ENCODE results near the gene TOX4. TPM values are rescaled to one million over a fixed set of nuclear protein-coding genes. Genes with fewer than 3 reads are reported as not detected.

Gene TOX4
- total and polyA plus RNA-seq, 2 of the 8 experiments (the other 6 are each of a cell fraction or from before 2014, with no cell fraction given) = 51.5 to 58.3 TPM

GRCh38 chr14:21518725-21519124 lies 41.7 kb downstream of the TOX4 start:
- peaks cover 2% of the 10 kb centered on the region; the same call in 1 of the 2 replicates for H3K23me2 ChIP-seq (ENCODE audit: low read depth, low read length)
- peaks cover 11 to 42% (median 23%) of the 10 kb centered on the region in 4 experiments for H3K36me3 ChIP-seq (ENCODE audit: control insufficient read depth in 2 of 4, insufficient read depth in 4 of 4, low read length in 3 of 4)
- CTCF ChIA-PET (ENCODE audit: partially characterized antibody) = interaction anchor here (1.7 to 3.3 kb wide), 2 partner anchors 20 to 48 kb away, joined by 4 to 14 read pairs; no protein-coding TSS in a partner anchor
- no peak overlapping the region for H2AK5ac ChIP-seq (ENCODE audit: low read depth, low read length)
- H2BK5ac ChIP-seq (ENCODE audit: low read depth, low read length) = no peak overlapping the region
- no peak overlapping the region for H3K14ac ChIP-seq (ENCODE audit: insufficient read length)
- H4K8ac ChIP-seq (ENCODE audit: extremely low read depth, insufficient read depth, low read length) = no peak overlapping the region
- H3K4me3 ChIP-seq (ENCODE audit: extremely low read depth in 1 of 4, insufficient read depth in 2 of 4, low read depth in 3 of 4, low read length in 4 of 4) = no peak overlapping the region
- no peaks in the 10 kb centered on the region for H3K27me3 ChIP-seq (replicated peaks in 1 of 4; ENCODE audit: control insufficient read depth in 3 of 4, extremely low read depth in 1 of 4, insufficient read depth in 3 of 4, low read length in 3 of 4)
- no peak overlapping the region for H4K5ac ChIP-seq (ENCODE audit: insufficient read length, low read depth, low read length)
- DNase-seq (ENCODE audit: low read depth in 1 of 2, low spot score in 2 of 2) (no peak), FAIRE-seq (no peak)
- H3K79me2 ChIP-seq (ENCODE audit: control insufficient read depth in 1 of 2, insufficient read depth in 2 of 2, low read length in 2 of 2) = peaks cover 0 to 27% of the 10 kb centered on the region in 2 experiments; a peak in 2 of 4 replicates
- TF ChIP-seq SP1 (IDR thresholded peaks at IDR 0.05; ENCODE audit: low read depth, low read length) (no peak), KDM4A (IDR thresholded peaks at IDR 0.05; ENCODE audit: low read depth, low read length, severe bottlenecking) (no peak), POU5F1 (IDR thresholded peaks at IDR 0.05; ENCODE audit: low read depth, low read length) (no peak)
- H2AFZ ChIP-seq (ENCODE audit: low read length) = no peak overlapping the region
- H3K18ac ChIP-seq (ENCODE audit: extremely low read depth, low read length) = no peak overlapping the region
- no peak overlapping the region for H2BK12ac ChIP-seq (ENCODE audit: low read depth, low read length)
- peaks cover 11% of the 10 kb centered on the region for H3K79me1 ChIP-seq (ENCODE audit: low read depth, low read length)
- H4K91ac ChIP-seq (replicated peaks; ENCODE audit: insufficient read length, low read length) = no peak overlapping the region
- POLR2A ChIA-PET (ENCODE audit: partially characterized antibody) = interaction anchor here (0.7 to 32.5 kb wide), 8 partner anchors 0 to 52 kb away, joined by 3 to 769 read pairs (median 4); partner anchors contain the start of genes METTL3 and SALL2
- H2BK20ac ChIP-seq (ENCODE audit: low read length) = no peak overlapping the region
- 89% methylated on average over 2 of the region's 2 CpGs; no CpG with 5 or more reads in 1 of the 2 experiments for WGBS, 2 experiments (ENCODE audit: extremely low coverage in 1 of 2, insufficient coverage in 1 of 2, insufficient read length in 1 of 2, insufficient replicate concordance in 2 of 2, low coverage in 1 of 2, low lambda C conversion rate in 2 of 2, missing lambda C conversion rate in 1 of 2)
- H4K20me1 ChIP-seq (replicated peaks in 1 of 2; ENCODE audit: control insufficient read depth in 1 of 2, insufficient read depth in 2 of 2, low read length in 2 of 2) = peaks cover 3 to 18% of the 10 kb centered on the region in 2 experiments
- H3K4ac ChIP-seq (replicated peaks; ENCODE audit: insufficient read length, low read depth, low read length) = no peak overlapping the region
- peaks cover 0 to 27% (median 11%) of the 10 kb centered on the region in 4 experiments; a peak in 6 of 7 replicates for H3K4me1 ChIP-seq (replicated peaks in 1 of 4; ENCODE audit: control insufficient read depth in 3 of 4, insufficient read depth in 4 of 4, low read length in 3 of 4)
- no peaks in the 10 kb centered on the region for H3K9me3 ChIP-seq (ENCODE audit: insufficient read depth in 2 of 2, low read depth in 1 of 2, low read length in 1 of 2)
- no peak overlapping the region for H3K4me2 ChIP-seq (ENCODE audit: insufficient read depth in 1 of 2, low read depth in 2 of 2, low read length in 2 of 2)
- H3K9ac ChIP-seq (replicated peaks in 1 of 4; ENCODE audit: extremely low read depth in 1 of 4, low read depth in 3 of 4, low read length in 3 of 4) = no peak overlapping the region
- H3K27ac ChIP-seq (ENCODE audit: low read depth, low read length) = no peak overlapping the region
- no peak overlapping the region for H3K23ac ChIP-seq (ENCODE audit: insufficient read length)
- no peak overlapping the region for H2BK15ac ChIP-seq (ENCODE audit: low read length)
- no peak overlapping the region for H3K56ac ChIP-seq (replicated peaks; ENCODE audit: insufficient read length, low read depth, low read length)
- no peak overlapping the region for H2BK120ac ChIP-seq (replicated peaks; ENCODE audit: low read depth, low read length)
